A549 (cell line): ENCODE data around the gene SUGCT. TPM values are rescaled to one million over a fixed set of nuclear protein-coding genes. Genes with fewer than 3 reads are reported as not detected.

Experiments
- ATAC-seq, 2 experiments: fragments of 200-7000 bp in 1 of 2; fragments of >200 bp in 1 of 2; cut with Nextera tagmentation in 1 of 2; cut with Tn5 transposase in 1 of 2; 3 replicates each; pipeline versions ENCODE4 v1.8.0 to v1.9.1; 2018 to 2020; ENCODE audit warnings: mild to moderate bottlenecking in 1 of 2, moderate library complexity in 1 of 2
- CTCF ChIA-PET: fragments of 300-600 bp; sonication (Branson Sonifier 250); formaldehyde crosslinking; extraction: SDS; loops from one replicate; lab custom pipeline; 2021; ENCODE audit warnings: antibody characterized with exemption, inconsistent platforms; lab: Yijun Ruan, JAX
- POLR2A ChIA-PET: fragments of 350-600 bp; formaldehyde crosslinking; extraction: SDS; loops from one replicate; lab custom pipeline; 2021; ENCODE audit warnings: antibody characterized with exemption, inconsistent platforms; lab: Yijun Ruan, JAX
- DNase-seq, 2 experiments: peaks; one replicate each; pipeline versions ENCODE4 v3.0.0 to v3.0.0-alpha.2; 2011 to 2016; ENCODE audit warnings: low read depth in 1 of 2, low spot score in 1 of 2
- FAIRE-seq: peaks from 2 replicates; lab custom pipeline; 2011; peaks lifted over from hg19 to GRCh38; lab: Jason Lieb, UNC
- H3K27ac ChIP-seq, 2 experiments: fragments of >200 bp; sonication (Bioruptor Twin); formaldehyde crosslinking; 3 replicates each; pipeline ENCODE4 v1.5.1; 2016 to 2017
- H3K4me1 ChIP-seq: fragments of >200 bp; sonication (Bioruptor Twin); formaldehyde crosslinking; 3 replicates; pipeline ENCODE4 v1.6.1; 2016
- H3K4me2 ChIP-seq: fragments of >200 bp; sonication (Bioruptor Twin); formaldehyde crosslinking; 3 replicates; pipeline ENCODE4 v1.6.1; 2016
- H3K4me3 ChIP-seq: fragments of >200 bp; sonication (Bioruptor Twin); formaldehyde crosslinking; 3 replicates; pipeline ENCODE4 v1.5.1; 2016
- H3K9me3 ChIP-seq: fragments of >200 bp; sonication (Bioruptor Twin); formaldehyde crosslinking; 3 replicates; pipeline ENCODE4 v1.6.1; 2016
- BHLHE40 ChIP-seq: IDR thresholded peaks from 2 replicates; pipeline ENCODE4 v1.6.1; 2012; ENCODE audit warnings: low read depth, low read length, inconsistent platforms
- CHD4 ChIP-seq: fragments of 200-600 bp; sonication (generic); IDR thresholded peaks from 2 replicates; pipeline ENCODE4 v1.6.1; 2016; ENCODE audit warnings: antibody characterized with exemption, mild to moderate bottlenecking, borderline replicate concordance
- EHF ChIP-seq: fragments of 250-450 bp; sonication (Bioruptor Pico); IDR thresholded peaks from 2 replicates; pipeline ENCODE4 v1.5.0; 2020; ENCODE audit warnings: mild to moderate bottlenecking
- EHMT2 ChIP-seq: fragments of 200-600 bp; sonication (generic); IDR thresholded peaks from 2 replicates; pipeline ENCODE4 v1.6.1; 2016; ENCODE audit warnings: antibody characterized with exemption, low read depth, mild to moderate bottlenecking, moderate library complexity
- HDAC2 ChIP-seq: fragments of 200-600 bp; sonication (generic); IDR thresholded peaks from 2 replicates; pipeline ENCODE4 v1.6.1; 2016
- HOXA7 ChIP-seq: fragments of 250-450 bp; sonication (Bioruptor Pico); IDR thresholded peaks from 2 replicates; pipeline ENCODE4 v1.5.0; 2020; ENCODE audit warnings: mild to moderate bottlenecking, moderate library complexity
- HOXB13 ChIP-seq: fragments of 250-450 bp; sonication (Bioruptor Pico); IDR thresholded peaks from 2 replicates; pipeline ENCODE4 v1.5.0; 2020; ENCODE audit warnings: low read depth, mild to moderate bottlenecking, moderate library complexity
- JUN ChIP-seq, 2 experiments: fragments of >200 bp; sonication (Bioruptor Twin); formaldehyde crosslinking; IDR thresholded peaks; 2 replicates in 1 of 2; 3 replicates in 1 of 2; pipeline ENCODE4 v1.6.1; 2016 to 2017
- JUNB ChIP-seq: fragments of >200 bp; sonication (Bioruptor Twin); formaldehyde crosslinking; IDR thresholded peaks from 2 replicates; pipeline ENCODE4 v1.6.1; 2016
- KDM1A ChIP-seq: fragments of 200-600 bp; sonication (generic); IDR thresholded peaks from 2 replicates; pipeline ENCODE4 v1.6.1; 2016; ENCODE audit warnings: low read depth, mild to moderate bottlenecking
- KDM5A ChIP-seq: fragments of 200-600 bp; sonication (generic); IDR thresholded peaks from 2 replicates; pipeline ENCODE4 v1.6.1; 2016; ENCODE audit warnings: antibody characterized with exemption, mild to moderate bottlenecking
- MAFK ChIP-seq: fragments of 450-650 bp; IDR thresholded peaks from 2 replicates; pipeline ENCODE4 v1.6.1; 2014; ENCODE audit not compliant: partially characterized antibody
- MYC ChIP-seq: IDR thresholded peaks from 2 replicates; pipeline ENCODE4 v1.6.1; 2012; ENCODE audit warnings: mild to moderate bottlenecking, inconsistent platforms, low read length, improper control_type of control experiment, borderline replicate concordance
- NR3C1 ChIP-seq: fragments of >200 bp; sonication (Bioruptor Twin); formaldehyde crosslinking; IDR thresholded peaks from 3 replicates; pipeline ENCODE4 v1.6.1; 2017
- POLR2AphosphoS2 ChIP-seq: conservative IDR thresholded peaks from 2 replicates; pipeline ENCODE4 v1.6.1; 2012; ENCODE audit warnings: low read length, improper control_type of control experiment, inconsistent platforms
- RFX5 ChIP-seq: fragments of 450-650 bp; IDR thresholded peaks from 2 replicates; pipeline ENCODE4 v1.7.1; 2014; ENCODE audit warnings: antibody characterized with exemption, mild to moderate bottlenecking, moderate library complexity
- RNF2 ChIP-seq: fragments of 200-600 bp; sonication (generic); IDR thresholded peaks from 2 replicates; pipeline ENCODE4 v1.6.1; 2016; ENCODE audit warnings: low read depth, mild to moderate bottlenecking, antibody characterized with exemption, moderate library complexity, borderline replicate concordance
- SREBF2 ChIP-seq: fragments of 450-650 bp; IDR thresholded peaks from 2 replicates; pipeline ENCODE4 v1.6.1; 2014; ENCODE audit warnings: mild to moderate bottlenecking, moderate library complexity
- ZC3H11A ChIP-seq: fragments of 450-650 bp; IDR thresholded peaks from 2 replicates; pipeline ENCODE4 v1.6.1; 2014; ENCODE audit warnings: antibody characterized with exemption, mild to moderate bottlenecking
- ZNF302 ChIP-seq: fragments of 250-450 bp; sonication (Bioruptor Pico); IDR thresholded peaks from 2 replicates; pipeline ENCODE4 v1.9.0; 2021; ENCODE audit warnings: inconsistent platforms, mild to moderate bottlenecking, moderate library complexity
- WGBS: methylation state at CpG from one replicate; pipeline ENCODE4 v1.1.6; 2017; ENCODE audit errors: missing lambda C conversion rate; 5-methylcytosine and 5-hydroxymethylcytosine counted together
- polyA plus RNA-seq, 4 experiments: library from polyadenylated mRNA; depleted of rRNA in 3 of 4; stranded (reverse); fragments of >200 nt; fragmentation: RNase III in 1 of 4; extraction: RNeasy Plus Mini Kit Qiagen cat#74134 plus additional on column Dnase treatment in 1 of 4; gene quantifications; 2 replicates in 3 of 4; 3 replicates in 1 of 4; pipeline ENCODE4 v1.2.3, GENCODE V29; 2011 to 2017
- TF ChIP-seq, protein P1 (sequence below): IDR thresholded peaks from 2 replicates; pipeline ENCODE4 v1.6.1; 2012
- TF ChIP-seq, protein P2 (sequence below): fragments of 250-450 bp; sonication (Bioruptor Pico); IDR thresholded peaks from 2 replicates; pipeline ENCODE4 v1.5.0; 2020; ENCODE audit warnings: low read depth, mild to moderate bottlenecking, moderate library complexity
- TF ChIP-seq, protein P3 (sequence below): IDR thresholded peaks from 2 replicates; pipeline ENCODE4 v1.6.1; 2012
- TF ChIP-seq, protein P4 (sequence below): fragments of 250-450 bp; sonication (Bioruptor Pico); IDR thresholded peaks from 2 replicates; pipeline ENCODE4 v1.5.0; 2021; ENCODE audit warnings: mild to moderate bottlenecking, moderate library complexity, borderline replicate concordance

Gene SUGCT
- polyA plus RNA-seq, 2 of the 4 experiments (the other 2 are of a cell fraction), result 1.4 to 1.6 TPM

DNA sequence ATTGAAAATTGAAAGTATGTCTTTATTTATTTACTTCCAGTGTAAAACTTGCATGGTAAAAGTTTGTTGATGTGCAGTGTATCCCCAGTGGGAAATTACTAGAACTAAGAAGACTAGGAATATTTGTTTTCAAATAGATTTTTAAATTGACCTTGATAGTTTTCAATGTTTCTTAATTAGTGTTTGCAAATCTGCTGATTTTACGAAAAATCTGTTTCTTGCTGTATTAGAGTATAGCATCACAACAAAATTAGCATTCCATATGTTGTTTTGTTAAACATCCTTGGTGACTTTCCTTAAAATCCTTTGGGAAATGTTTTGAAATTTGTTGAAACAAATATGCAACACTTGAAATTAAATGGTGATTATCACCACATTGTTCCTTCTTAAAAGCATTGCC, 425.9 kb downstream of the SUGCT start:
- 3% methylated on average over 1 of the region's 1 CpG for WGBS
- no peak overlapping the region for H3K4me2 ChIP-seq
- H3K4me1 ChIP-seq, result no peaks in the 10 kb centered on the region
- ChIA-PET CTCF (no interaction called here), POLR2A (no interaction called here)
- no peaks in the 10 kb centered on the region for H3K9me3 ChIP-seq
- peak; percentile 63 for TF ChIP-seq MAFK
- no peak for TF ChIP-seq MYC
- TF ChIP-seq CHD4, result no peak
- TF ChIP-seq, protein P1, sequence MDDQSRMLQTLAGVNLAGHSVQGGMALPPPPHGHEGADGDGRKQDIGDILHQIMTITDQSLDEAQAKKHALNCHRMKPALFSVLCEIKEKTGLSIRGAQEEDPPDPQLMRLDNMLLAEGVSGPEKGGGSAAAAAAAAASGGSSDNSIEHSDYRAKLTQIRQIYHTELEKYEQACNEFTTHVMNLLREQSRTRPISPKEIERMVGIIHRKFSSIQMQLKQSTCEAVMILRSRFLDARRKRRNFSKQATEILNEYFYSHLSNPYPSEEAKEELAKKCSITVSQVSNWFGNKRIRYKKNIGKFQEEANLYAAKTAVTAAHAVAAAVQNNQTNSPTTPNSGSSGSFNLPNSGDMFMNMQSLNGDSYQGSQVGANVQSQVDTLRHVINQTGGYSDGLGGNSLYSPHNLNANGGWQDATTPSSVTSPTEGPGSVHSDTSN, result no peak
- no peak overlapping the region for H3K27ac ChIP-seq
- ATAC-seq (no peak), FAIRE-seq (no peak), DNase-seq (no peak)
- no peak overlapping the region for H3K4me3 ChIP-seq

DNA sequence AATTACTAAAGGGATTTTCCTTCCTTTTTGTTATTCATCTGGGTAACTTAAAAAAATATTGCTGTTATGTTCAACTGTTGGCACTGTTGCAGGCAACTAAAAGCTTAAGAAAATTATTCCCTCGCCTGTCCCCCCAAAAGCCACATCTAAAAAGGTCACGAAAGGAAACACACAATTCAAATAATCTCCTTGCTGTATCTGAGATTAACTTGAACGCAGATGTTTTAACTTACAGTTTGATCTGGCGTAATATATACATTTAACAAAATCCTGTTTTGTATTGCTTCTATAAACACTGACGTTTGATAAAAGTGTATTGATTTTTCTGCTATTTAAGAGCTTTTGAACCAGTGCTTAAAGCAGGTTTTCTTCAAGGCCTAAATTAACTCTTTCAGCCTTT, 432.1 kb downstream of the SUGCT start:
- no peaks in the 10 kb centered on the region for H3K4me1 ChIP-seq
- no peaks in the 10 kb centered on the region for H3K9me3 ChIP-seq
- H3K4me3 ChIP-seq, result no peak overlapping the region
- ATAC-seq (no peak), DNase-seq (no peak), FAIRE-seq (no peak)
- TF ChIP-seq RFX5 (no peak), POLR2AphosphoS2 (no peak)
- ChIA-PET POLR2A (no interaction called here), CTCF (no interaction called here)
- WGBS, result 26% methylated on average over 5 of the region's 5 CpGs
- H3K27ac ChIP-seq, result no peak overlapping the region
- H3K4me2 ChIP-seq, result no peak overlapping the region

DNA sequence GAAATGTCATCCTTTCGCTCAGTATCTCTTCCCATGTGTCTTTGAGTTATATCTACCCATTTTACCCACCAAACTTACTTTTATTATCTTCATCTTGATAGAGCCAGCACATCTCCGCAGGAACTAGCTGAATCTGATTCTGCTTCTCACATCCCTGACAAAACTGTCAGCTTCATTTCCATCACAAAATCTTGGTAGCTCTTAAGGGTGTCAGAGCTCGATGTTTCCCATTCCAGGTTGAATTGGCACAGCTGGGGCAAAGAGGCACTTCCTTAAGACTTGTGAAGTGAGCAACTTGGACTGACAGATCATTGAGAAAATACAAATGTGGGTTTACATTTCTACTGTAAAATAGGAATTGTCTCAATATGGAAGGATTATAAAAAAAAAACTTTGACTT, 434.5 kb downstream of the SUGCT start:
- H3K27ac ChIP-seq, result no peak overlapping the region
- ChIA-PET POLR2A (no interaction called here), CTCF (no interaction called here)
- TF ChIP-seq JUN (IDR thresholded peaks at IDR 0.05) (no peak), POLR2AphosphoS2 (no peak), EHMT2 (no peak), SREBF2 (no peak), ZC3H11A (no peak), MAFK (no peak), HOXA7 (CRISPR knock-in tag) (no peak), HDAC2 (no peak), NR3C1 (no peak), EHF (CRISPR knock-in tag) (no peak), RNF2 (no peak), JUNB (no peak), HOXB13 (CRISPR knock-in tag) (no peak), BHLHE40 (no peak), KDM1A (no peak), KDM5A (no peak), ZNF302 (no peak)
- TF ChIP-seq, protein P2, sequence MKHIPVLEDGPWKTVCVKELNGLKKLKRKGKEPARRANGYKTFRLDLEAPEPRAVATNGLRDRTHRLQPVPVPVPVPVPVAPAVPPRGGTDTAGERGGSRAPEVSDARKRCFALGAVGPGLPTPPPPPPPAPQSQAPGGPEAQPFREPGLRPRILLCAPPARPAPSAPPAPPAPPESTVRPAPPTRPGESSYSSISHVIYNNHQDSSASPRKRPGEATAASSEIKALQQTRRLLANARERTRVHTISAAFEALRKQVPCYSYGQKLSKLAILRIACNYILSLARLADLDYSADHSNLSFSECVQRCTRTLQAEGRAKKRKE (CRISPR knock-in tag), result no peak
- TF ChIP-seq, protein P3, sequence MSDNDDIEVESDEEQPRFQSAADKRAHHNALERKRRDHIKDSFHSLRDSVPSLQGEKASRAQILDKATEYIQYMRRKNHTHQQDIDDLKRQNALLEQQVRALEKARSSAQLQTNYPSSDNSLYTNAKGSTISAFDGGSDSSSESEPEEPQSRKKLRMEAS, result no peak
- TF ChIP-seq, protein P4, sequence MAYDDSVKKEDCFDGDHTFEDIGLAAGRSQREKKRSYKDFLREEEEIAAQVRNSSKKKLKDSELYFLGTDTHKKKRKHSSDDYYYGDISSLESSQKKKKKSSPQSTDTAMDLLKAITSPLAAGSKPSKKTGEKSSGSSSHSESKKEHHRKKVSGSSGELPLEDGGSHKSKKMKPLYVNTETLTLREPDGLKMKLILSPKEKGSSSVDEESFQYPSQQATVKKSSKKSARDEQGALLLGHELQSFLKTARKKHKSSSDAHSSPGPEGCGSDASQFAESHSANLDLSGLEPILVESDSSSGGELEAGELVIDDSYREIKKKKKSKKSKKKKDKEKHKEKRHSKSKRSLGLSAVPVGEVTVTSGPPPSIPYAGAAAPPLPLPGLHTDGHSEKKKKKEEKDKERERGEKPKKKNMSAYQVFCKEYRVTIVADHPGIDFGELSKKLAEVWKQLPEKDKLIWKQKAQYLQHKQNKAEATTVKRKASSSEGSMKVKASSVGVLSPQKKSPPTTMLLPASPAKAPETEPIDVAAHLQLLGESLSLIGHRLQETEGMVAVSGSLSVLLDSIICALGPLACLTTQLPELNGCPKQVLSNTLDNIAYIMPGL (CRISPR knock-in tag), result no peak
- DNase-seq (no peak), ATAC-seq (no peak), FAIRE-seq (no peak)
- no peak overlapping the region for H3K4me2 ChIP-seq
- no peak overlapping the region for H3K4me3 ChIP-seq
- no peaks in the 10 kb centered on the region for H3K9me3 ChIP-seq
- H3K4me1 ChIP-seq, result no peaks in the 10 kb centered on the region
- WGBS, result 7% methylated on average over 3 of the region's 3 CpGs
